Subcutaneous abdominal adipose tissue (tissue), 5 donors: ENCODE measurements around the gene RANBP9.

Source experiments
- H3K27ac ChIP-seq: one replicate; pipeline ENCODE4 v1.7.0; 2013; ENCODE audit warnings: low read depth, mild to moderate bottlenecking, inconsistent platforms, low read length, moderate library complexity
- H3K27me3 ChIP-seq, 5 donors: one replicate each; pipeline ENCODE4 v1.7.0; 2013; ENCODE audit warnings: low read length in 5 of 5, inconsistent platforms in 1 of 5; ENCODE audit not compliant: control insufficient read depth in 5 of 5, insufficient read depth in 4 of 5
- H3K36me3 ChIP-seq, 5 donors: one replicate each; pipeline ENCODE4 v1.7.0; 2013; ENCODE audit warnings: low read length in 5 of 5; ENCODE audit not compliant: control insufficient read depth in 5 of 5, insufficient read depth in 5 of 5
- H3K4me1 ChIP-seq, 5 donors: one replicate each; pipeline ENCODE4 v1.7.0; 2013; ENCODE audit warnings: low read length in 5 of 5, mild to moderate bottlenecking in 3 of 5, moderate library complexity in 1 of 5; ENCODE audit not compliant: control insufficient read depth in 5 of 5, insufficient read depth in 5 of 5
- H3K4me3 ChIP-seq, 5 donors: one replicate each; pipeline ENCODE4 v1.7.0; 2013; ENCODE audit warnings: low read length in 5 of 5, low read depth in 1 of 5
- H3K9ac ChIP-seq, 5 donors: one replicate each; pipeline ENCODE4 v1.7.0; 2013; ENCODE audit warnings: low read length in 5 of 5, mild to moderate bottlenecking in 4 of 5, moderate library complexity in 3 of 5
- H3K9me3 ChIP-seq, 5 donors: one replicate each; pipeline ENCODE4 v1.7.0; 2013; ENCODE audit warnings: low read length in 5 of 5; ENCODE audit not compliant: control insufficient read depth in 5 of 5
- donor health status: healthy.
- donor health status: healthy.
- donor health status: healthy.
- donor health status: healthy.
- donor health status: healthy.

RANBP9 gene

DNA sequence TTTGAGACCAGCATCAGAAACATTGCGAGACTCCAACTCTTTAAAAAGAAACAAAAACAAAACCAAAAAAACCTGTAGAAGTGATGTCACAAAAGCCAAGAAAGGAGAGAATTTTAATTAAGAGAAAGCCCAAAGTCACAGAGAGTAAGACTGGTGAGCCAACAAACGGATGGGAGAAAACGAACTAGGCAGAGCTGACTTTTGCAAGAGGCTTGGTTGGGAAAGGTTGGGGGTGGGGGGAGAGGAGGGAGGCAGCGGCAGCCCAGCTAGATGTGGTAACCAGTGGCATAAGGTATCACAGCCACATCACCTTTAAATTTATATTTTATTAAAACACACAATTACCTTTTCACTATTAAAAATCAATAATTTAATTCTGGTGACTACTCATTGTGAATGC lies 73.0 kb downstream of the RANBP9 start:
- H3K27ac ChIP-seq, result no peak overlapping the region
- peaks cover 25 to 38% (median 35%) of the 10 kb centered on the region in 5 donors for H3K36me3 ChIP-seq
- H3K4me1 ChIP-seq, result peaks cover 0 to 4% (median 3%) of the 10 kb centered on the region in 5 donors
- H3K27me3 ChIP-seq, result no peaks in the 10 kb centered on the region
- no peak overlapping the region for H3K4me3 ChIP-seq
- H3K9me3 ChIP-seq, result no peaks in the 10 kb centered on the region
- no peak overlapping the region for H3K9ac ChIP-seq

DNA sequence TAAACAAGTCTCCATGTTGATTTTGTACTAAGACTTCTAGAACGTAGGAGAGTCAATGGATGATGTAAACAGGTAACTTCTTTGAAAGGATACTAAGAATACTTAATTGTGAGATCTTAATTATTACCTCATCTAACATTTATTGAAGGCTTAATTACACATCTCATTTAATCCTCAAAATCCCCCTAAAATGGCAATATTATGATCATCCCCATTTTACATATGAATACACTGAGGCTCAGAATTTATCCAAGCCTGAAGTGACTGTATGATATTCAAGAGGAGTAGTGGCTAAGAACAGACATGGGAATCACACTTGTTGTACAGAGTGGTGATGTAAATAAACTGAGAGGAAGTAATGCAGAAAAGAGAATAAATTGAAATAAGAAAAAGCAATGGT lies 73.6 kb downstream of the RANBP9 start:
- H3K9ac ChIP-seq, result no peak overlapping the region
- no peaks in the 10 kb centered on the region for H3K27me3 ChIP-seq
- peaks cover 0 to 4% (median 3%) of the 10 kb centered on the region in 5 donors for H3K4me1 ChIP-seq
- H3K4me3 ChIP-seq, result no peak overlapping the region
- H3K27ac ChIP-seq, result no peak overlapping the region
- no peaks in the 10 kb centered on the region for H3K9me3 ChIP-seq
- H3K36me3 ChIP-seq, result peaks cover 20 to 32% (median 30%) of the 10 kb centered on the region in 5 donors

DNA sequence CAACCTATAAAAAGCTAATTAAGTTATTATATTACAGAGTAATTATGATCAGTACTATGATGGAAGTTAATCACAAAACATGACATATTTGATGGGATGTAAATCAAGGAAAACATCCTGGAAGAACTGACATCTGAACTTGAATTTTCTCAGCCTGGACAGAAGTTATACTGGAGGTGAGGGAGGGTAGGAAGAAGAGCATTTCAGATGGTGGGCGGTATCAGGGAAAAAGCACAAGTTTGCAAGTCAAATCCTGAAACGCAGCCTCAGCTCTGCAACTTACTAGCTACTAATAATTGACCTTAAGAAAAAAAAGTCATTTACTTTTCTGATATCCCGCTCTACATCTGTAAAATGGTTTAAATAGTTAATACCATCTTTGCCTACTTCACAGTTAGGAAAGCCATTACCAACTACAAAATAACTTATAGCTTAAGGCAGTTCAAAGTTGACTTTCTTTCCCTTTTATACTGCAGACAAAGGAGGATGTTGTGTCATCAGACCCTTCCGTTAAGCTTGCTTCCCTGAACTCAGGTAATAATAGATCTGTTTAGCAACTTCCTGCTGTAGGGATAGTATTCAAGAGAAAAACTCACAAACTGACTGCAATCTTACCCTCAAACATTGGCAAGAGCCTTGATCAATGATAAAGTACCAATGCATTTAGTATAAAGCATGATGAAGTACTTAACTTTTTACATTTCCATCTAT lies 75.5 kb downstream of the RANBP9 start:
- H3K4me1 ChIP-seq, result peaks cover 0 to 6% (median 3%) of the 10 kb centered on the region in 5 donors
- no peak overlapping the region for H3K4me3 ChIP-seq
- H3K9me3 ChIP-seq, result no peaks in the 10 kb centered on the region
- no peaks in the 10 kb centered on the region for H3K27me3 ChIP-seq
- H3K9ac ChIP-seq, result peak overlapping the region in 1 of 5 donors; percentile 4
- H3K36me3 ChIP-seq, result peaks cover 27 to 45% (median 35%) of the 10 kb centered on the region in 5 donors
- no peak overlapping the region for H3K27ac ChIP-seq

DNA sequence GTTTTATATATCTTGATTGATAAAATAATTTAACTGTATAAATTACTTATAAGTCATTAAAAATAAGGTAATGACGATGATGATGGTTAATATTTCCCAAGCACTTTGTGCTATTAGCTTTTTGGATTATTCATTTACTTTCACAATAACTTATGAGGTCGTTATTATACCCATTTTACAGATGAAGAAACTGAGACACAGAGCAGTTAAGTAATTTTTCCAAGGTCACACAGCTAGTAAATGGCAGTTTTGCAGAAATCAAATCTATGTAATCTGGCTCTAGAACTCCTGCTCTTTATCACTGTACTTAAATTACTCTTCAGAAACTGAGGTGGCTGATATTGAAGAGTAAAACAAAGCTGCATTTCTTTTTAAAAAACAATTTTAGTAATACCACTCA lies 78.3 kb downstream of the RANBP9 start:
- H3K4me3 ChIP-seq, result no peak overlapping the region
- H3K27ac ChIP-seq, result no peak overlapping the region
- H3K4me1 ChIP-seq, result peaks cover 0 to 6% (median 3%) of the 10 kb centered on the region in 5 donors
- H3K27me3 ChIP-seq, result no peaks in the 10 kb centered on the region
- H3K9ac ChIP-seq, result no peak overlapping the region
- peaks cover 28 to 45% (median 44%) of the 10 kb centered on the region in 5 donors for H3K36me3 ChIP-seq
- no peaks in the 10 kb centered on the region for H3K9me3 ChIP-seq

DNA sequence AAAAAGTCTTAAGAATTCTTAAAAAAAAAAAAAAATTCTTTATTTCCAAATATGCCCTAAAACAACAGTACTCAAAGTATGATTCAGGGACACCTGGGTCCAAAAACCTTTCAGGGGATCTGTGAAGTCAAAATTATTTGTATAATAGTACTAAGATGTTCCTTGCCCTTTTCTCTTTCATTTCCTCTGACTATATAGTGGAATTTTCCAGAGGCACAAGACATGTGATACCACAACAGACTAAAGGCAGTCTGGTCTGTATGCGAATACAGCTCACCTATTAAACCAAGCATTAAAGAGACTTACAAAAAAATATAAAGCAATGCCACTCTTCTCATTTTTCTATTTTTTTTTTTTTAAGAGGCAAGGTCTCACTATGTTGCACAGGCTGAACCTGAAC lies 81.1 kb downstream of the RANBP9 start:
- H3K27ac ChIP-seq, result no peak overlapping the region
- no peaks in the 10 kb centered on the region for H3K27me3 ChIP-seq
- no peaks in the 10 kb centered on the region for H3K9me3 ChIP-seq
- H3K4me1 ChIP-seq, result peaks cover 0 to 6% (median 3%) of the 10 kb centered on the region in 5 donors
- H3K36me3 ChIP-seq, result peaks cover 27 to 56% (median 44%) of the 10 kb centered on the region in 5 donors
- no peak overlapping the region for H3K9ac ChIP-seq
- H3K4me3 ChIP-seq, result no peak overlapping the region

DNA sequence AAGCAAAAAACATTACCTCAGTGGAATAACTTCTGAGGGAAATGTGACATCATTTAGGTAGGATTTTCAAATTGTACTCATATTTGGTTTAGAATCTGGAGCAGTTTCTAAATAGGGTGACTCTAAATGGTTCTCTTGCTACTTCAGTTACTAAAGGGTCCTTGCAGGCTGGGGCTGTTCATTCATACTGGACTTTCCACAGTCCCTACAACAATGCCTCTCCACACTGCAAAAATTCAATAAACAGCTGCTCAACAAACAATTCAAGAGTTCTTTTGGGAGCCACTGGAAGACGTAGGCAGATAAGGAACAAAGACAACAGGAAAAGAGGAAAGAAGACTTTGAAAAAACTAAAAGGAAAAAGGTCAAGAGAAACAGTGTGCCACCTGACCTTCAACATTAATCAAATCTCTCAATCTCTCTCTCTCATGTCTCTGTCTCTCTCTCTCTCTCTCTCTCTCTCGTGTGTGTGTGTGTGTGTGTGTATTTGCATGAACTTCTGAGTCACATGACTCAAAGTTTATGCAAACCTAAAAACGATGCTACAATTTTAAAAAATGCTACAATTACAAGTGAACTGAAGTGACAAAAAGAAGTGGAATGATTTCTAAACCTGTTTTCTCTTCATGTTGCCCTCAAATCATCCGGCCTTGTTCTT lies 82.0 kb downstream of the RANBP9 start:
- no peak overlapping the region for H3K27ac ChIP-seq

DNA sequence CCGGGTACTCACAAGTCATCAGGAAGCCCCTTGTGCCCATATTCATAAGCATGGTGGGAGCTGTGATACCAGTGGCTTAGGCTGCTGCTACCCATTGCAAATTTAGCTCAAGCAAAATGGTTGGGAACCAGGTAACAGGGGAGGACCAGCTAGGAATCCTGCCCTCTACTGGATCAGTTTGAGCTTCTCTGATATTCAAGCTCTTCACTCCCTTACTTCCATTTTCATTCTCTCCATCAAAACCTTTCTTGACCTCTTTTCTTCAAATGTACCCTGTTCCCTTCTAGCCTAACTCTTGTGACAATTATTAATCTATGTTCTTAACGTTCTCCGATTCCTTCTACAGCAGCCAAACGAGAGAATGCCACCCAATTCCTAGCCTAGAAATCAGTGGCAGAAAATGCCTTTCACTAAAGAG lies 86.8 kb downstream of the RANBP9 start:
- Histone ChIP-seq H3K36me3 (peaks cover 53 to 85% (median 79%) of the 10 kb centered on the region in 5 donors), H3K27ac (no peak overlapping the region), H3K9me3 (no peaks in the 10 kb centered on the region), H3K4me3 (no peak overlapping the region), H3K9ac (no peak overlapping the region), H3K4me1 (no peaks in the 10 kb centered on the region), H3K27me3 (no peaks in the 10 kb centered on the region)

More for the DNA sequence above, 82.0 kb downstream of the RANBP9 start:
- no peaks in the 10 kb centered on the region for H3K27me3 ChIP-seq
- H3K36me3 ChIP-seq, result peaks cover 34 to 65% (median 52%) of the 10 kb centered on the region in 5 donors
- no peaks in the 10 kb centered on the region for H3K9me3 ChIP-seq
- H3K4me1 ChIP-seq, result peaks cover 0 to 6% (median 3%) of the 10 kb centered on the region in 5 donors
- no peak overlapping the region for H3K4me3 ChIP-seq
- no peak overlapping the region for H3K9ac ChIP-seq

DNA sequence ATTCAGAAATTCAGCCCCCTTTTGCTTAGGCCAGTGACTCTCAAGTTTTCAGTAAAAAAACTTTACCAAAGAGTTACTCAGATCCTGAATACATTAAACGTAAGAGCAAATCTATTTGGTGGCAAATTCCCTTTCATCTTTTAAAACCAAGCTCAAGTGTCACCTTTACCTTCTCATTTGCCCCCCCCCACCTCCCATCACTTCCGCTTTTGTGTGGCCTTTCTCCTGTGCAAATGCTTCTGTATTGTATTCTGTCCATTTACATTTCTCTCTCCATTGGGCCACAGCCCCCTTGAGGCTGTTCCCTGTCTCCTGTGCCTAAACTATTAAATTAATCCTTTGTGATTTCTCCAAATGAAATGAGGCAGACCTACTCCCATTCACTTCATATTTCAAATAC lies 94.6 kb downstream of the RANBP9 start:
- Histone ChIP-seq H3K36me3 (peaks cover 38 to 58% (median 48%) of the 10 kb centered on the region in 5 donors), H3K4me3 (no peak overlapping the region)

DNA sequence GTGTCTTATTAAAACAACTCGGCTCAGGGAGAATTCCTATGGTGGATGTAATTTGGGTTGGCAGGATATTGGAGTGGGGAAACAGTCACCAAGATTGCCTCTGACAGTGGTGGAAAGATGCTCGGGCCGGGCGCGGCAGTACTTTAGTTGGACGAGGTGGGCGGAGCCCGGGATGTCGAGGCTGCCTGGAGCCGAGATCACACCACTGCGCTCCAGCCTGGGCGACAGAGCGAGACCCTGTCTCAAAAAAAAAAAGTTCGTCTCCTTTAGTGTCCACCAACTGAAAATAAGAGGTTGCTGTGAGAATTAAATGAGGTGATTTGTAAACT lies 95.9 kb downstream of the RANBP9 start:
- H3K36me3 ChIP-seq, result peaks cover 25 to 47% (median 35%) of the 10 kb centered on the region in 5 donors
- H3K9me3 ChIP-seq, result no peaks in the 10 kb centered on the region
- peak overlapping the region; percentile 89 to 99 (median 92) for H3K4me3 ChIP-seq
- H3K9ac ChIP-seq, result peak overlapping the region; percentile 81 to 95 (median 92)
- no peaks in the 10 kb centered on the region for H3K27me3 ChIP-seq
- peaks cover 3 to 27% (median 23%) of the 10 kb centered on the region in 5 donors for H3K4me1 ChIP-seq
- H3K27ac ChIP-seq, result peak overlapping the region; percentile 92

More for the DNA sequence above, 94.6 kb downstream of the RANBP9 start:
- H3K27ac ChIP-seq, result no peak overlapping the region
- H3K9me3 ChIP-seq, result no peaks in the 10 kb centered on the region
- peak overlapping the region in 1 of 5 donors; percentile 35 for H3K9ac ChIP-seq
- peaks cover 3 to 27% (median 23%) of the 10 kb centered on the region in 5 donors for H3K4me1 ChIP-seq
- no peaks in the 10 kb centered on the region for H3K27me3 ChIP-seq
